Measurements from ENCODE around the gene KIF26B.
"Not testable (repeated sequence)": the region's sequence is repeated elsewhere in the genome, so short reads cannot be mapped to it uniquely, and the experiment has no call there.

The KIF26B gene

DNA sequence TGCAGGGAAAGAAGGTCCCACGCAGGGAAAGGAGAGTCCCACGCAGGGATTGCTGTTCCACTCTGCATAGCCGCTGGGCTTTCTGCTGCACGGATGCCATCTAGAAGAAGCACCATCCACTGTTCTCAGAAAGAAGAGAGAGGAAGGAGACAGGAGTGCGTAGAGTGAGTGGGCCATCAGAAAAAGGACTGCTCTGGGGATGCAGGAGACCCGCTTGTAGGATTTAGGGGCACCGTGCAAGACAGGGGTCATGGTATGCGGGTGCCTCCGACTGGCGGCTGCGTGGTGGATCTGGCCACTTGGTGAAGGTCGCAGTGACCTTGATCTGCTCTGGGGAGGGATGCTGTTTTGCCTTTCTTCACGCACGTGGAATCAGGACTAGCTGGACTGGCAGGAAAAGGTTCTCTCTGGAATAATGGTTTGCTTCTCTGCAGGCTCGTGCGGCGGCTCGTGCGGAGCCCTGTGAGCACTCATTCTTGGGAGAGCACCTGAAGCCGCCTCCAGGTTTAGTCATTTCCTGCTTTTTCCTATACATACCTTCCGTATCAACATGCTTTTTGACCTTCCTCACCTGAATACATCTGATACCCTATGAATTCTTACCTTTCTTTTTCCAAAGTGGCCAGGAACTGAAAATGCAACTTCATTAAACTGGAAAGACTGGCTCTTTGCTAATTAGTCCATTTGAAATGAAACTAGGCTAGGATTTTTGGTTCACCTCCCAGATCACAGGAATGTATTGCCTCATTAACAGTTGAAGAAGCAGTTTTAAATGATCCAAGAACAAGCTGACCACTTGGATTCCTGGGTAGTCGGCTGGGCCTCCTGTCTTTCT lies 181.6 kb downstream of the KIF26B start:
- no peak overlapping the region for H3K27ac ChIP-seq
- TF ChIP-seq, protein P1, sequence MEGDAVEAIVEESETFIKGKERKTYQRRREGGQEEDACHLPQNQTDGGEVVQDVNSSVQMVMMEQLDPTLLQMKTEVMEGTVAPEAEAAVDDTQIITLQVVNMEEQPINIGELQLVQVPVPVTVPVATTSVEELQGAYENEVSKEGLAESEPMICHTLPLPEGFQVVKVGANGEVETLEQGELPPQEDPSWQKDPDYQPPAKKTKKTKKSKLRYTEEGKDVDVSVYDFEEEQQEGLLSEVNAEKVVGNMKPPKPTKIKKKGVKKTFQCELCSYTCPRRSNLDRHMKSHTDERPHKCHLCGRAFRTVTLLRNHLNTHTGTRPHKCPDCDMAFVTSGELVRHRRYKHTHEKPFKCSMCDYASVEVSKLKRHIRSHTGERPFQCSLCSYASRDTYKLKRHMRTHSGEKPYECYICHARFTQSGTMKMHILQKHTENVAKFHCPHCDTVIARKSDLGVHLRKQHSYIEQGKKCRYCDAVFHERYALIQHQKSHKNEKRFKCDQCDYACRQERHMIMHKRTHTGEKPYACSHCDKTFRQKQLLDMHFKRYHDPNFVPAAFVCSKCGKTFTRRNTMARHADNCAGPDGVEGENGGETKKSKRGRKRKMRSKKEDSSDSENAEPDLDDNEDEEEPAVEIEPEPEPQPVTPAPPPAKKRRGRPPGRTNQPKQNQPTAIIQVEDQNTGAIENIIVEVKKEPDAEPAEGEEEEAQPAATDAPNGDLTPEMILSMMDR (conservative IDR thresholded peaks at IDR 0.05) = no peak

DNA sequence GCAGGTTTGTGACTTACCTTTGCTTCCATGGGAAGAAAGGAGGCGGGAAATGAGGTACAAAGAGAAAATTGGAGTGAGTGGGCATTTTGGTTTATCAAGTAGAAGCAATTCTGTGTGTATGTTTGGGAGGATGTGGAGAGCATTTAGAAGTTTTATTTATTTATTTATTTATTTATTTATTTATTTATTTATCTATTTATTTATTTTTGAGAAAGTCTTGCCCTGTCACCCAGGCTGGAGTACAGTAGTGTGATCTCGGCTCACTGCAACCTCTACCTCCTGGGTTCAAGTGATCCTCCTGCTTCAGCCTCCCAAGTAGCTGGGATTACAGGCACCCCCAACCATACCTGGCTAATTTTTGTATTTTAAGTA lies 182.2 kb downstream of the KIF26B start:
- H3K27ac ChIP-seq = not testable (repeated sequence)

DNA sequence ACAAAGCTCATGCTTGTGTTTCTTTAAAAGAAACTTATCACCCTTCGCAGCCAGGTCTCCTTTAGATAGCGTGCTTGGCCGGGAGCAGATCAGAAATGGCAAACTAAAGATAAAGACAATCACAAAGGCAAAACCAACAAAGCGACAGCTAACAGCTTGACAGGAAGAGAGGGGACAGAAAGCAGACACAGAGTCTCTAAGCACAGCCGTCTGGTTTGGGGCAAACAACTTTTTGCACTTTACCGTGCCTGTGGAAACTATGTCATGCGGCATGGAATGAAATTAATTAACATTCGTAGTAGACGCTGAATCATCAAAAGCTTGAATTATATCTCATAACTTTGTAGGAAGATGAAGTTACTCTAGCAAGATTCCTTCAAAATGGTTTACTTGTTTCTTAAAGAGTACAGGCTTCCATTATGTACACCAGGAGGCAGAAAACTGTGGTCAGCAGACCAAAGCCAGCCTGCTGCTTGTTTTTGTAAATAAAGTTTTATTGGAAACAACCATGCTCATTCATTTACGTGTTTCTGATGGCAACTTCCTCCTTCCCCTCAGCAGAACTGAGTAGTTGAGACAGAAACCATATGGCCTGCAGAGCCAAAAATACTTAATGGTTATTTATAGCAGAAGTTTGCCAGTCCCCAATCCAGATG lies 183.2 kb downstream of the KIF26B start:
- TF ChIP-seq, protein P1 (conservative IDR thresholded peaks at IDR 0.05) = no peak
- no peak overlapping the region for H3K27ac ChIP-seq

GRCh38 chr1:245338485-245338877 lies 183.7 kb downstream of the KIF26B start:
- TF ChIP-seq, protein P1 (conservative IDR thresholded peaks at IDR 0.05) = no peak
- H3K27ac ChIP-seq = no peak overlapping the region

DNA sequence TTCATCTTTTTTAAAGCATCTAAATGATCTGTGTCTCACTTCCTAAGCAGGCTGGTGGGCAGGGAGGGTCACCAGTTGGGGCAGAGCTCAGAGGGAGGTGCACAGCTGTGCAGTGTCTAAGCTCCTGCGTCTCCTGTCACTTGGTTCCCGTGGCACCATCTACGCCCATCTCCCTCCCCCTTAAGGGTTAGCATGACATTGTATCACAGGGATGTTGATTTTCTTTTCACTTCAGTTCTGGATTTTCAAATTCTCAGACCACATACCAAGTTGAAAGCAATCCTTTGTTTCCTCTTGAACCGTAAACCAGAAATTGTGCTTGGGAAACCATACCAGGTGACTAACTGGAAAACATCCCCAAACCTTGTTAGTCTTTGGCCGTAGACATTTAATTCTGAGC lies 187.0 kb downstream of the KIF26B start:
- no peak overlapping the region for H3K27ac ChIP-seq
- TF ChIP-seq, protein P1 (conservative IDR thresholded peaks at IDR 0.05) = no peak

DNA sequence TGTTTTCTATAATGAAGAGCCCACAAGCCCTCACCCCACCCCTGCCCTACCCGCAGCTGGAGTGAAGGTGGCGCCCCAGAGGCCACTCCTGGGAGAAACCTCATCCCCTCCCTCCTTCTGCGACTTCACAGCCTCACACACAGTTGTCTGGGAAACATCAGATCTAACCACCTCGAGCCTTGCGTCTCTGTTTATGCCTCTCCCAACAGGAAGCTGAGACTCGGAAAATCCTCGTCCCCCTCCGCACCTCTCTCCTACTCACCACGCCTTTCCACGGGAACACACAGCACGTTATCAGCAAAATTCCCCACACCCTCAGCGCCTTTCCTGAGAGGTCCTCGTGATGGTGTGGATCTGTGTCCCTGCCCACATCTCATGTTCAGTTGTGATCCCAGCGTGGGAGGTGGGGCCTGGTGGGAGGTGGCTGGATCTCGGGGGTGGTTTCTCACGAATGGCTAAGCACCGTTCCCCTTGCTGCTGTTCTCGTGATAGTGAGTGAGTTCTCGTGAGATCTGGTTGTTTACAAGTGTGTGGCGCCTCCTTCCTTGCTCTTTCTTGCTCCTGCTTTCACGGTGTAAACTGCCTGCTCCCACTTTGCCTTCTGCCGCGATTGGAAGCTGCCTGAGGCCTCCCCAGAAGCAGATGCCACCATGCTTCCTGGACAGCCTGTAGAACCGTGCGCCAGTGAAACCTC lies 190.6 kb downstream of the KIF26B start:
- no peak overlapping the region for H3K27ac ChIP-seq
- TF ChIP-seq, protein P1 (conservative IDR thresholded peaks at IDR 0.05) = no peak

- TF ChIP-seq, protein P1 (conservative IDR thresholded peaks at IDR 0.05) = no peak
- no peak overlapping the region for H3K27ac ChIP-seq
These were observed 193.8 kb downstream of the KIF26B start for GRCh38 chr1:245348626-245349025.

Measured in VCaP (cell line).